Measurements from ENCODE around the gene ZNF594. TPM values are rescaled to one million over a fixed set of nuclear protein-coding genes. Genes with fewer than 3 reads are reported as not detected.
"Not testable (repeated sequence)": the region's sequence is repeated elsewhere in the genome, so short reads cannot be mapped to it uniquely, and the experiment has no call there.

Gene ZNF594
- total RNA-seq, 1 donor from 2014 or later: 4.7 TPM

GRCh38 chr17:5234645-5235576 is 43.2 kb upstream of the ZNF594 start, which contains the start of gene SCIMP:
Gene SCIMP (minus strand): TSS chr17:5234860. CDS start chr17:5234755, 105 bp downstream.
- no peaks in the 10 kb centered on the region for H3K27me3 Mint-ChIP-seq (ENCODE audit: low read depth)
- H3K36me3 Mint-ChIP-seq (ENCODE audit: low read depth): peaks cover 3% of the 10 kb centered on the region
- H3K9me3 Mint-ChIP-seq (ENCODE audit: low read depth): peaks cover 3% of the 10 kb centered on the region
- no peak within 1 kb of the TSS for H3K4me3 Mint-ChIP-seq (ENCODE audit: unreplicated experiment)
- no peak within 1 kb of the TSS for H3K27ac Mint-ChIP-seq (ENCODE audit: unreplicated experiment)
- no peak for DNase-seq (ENCODE audit: low spot score)
- TF ChIP-seq CTCF (IDR thresholded peaks at IDR 0.05): no peak
- no peaks in the 10 kb centered on the region for H3K4me1 Mint-ChIP-seq (ENCODE audit: low read depth)

GRCh38 chr17:5233492-5233891 is 41.8 kb upstream of the ZNF594 start:
- H3K36me3 Mint-ChIP-seq (ENCODE audit: low read depth); H3K27ac Mint-ChIP-seq (ENCODE audit: unreplicated experiment); H3K4me3 Mint-ChIP-seq (ENCODE audit: unreplicated experiment); DNase-seq (ENCODE audit: low spot score); H3K9me3 Mint-ChIP-seq (ENCODE audit: low read depth); H3K27me3 Mint-ChIP-seq (ENCODE audit: low read depth); H3K4me1 Mint-ChIP-seq (ENCODE audit: low read depth): not testable (repeated sequence)

GRCh38 chr17:5226940-5227878 is 35.5 kb upstream of the ZNF594 start:
- Mint-ChIP-seq H3K36me3 (ENCODE audit: low read depth) (peaks cover 1% of the 10 kb centered on the region), H3K4me1 (ENCODE audit: low read depth) (no peaks in the 10 kb centered on the region), H3K27ac (ENCODE audit: unreplicated experiment) (no peak overlapping the region), H3K9me3 (ENCODE audit: low read depth) (no peaks in the 10 kb centered on the region), H3K4me3 (ENCODE audit: unreplicated experiment) (no peak overlapping the region), H3K27me3 (ENCODE audit: low read depth) (no peaks in the 10 kb centered on the region)
- no peak for TF ChIP-seq CTCF (IDR thresholded peaks at IDR 0.05)
- no peak for DNase-seq (ENCODE audit: low spot score)

- H3K36me3 Mint-ChIP-seq (ENCODE audit: low read depth): peaks cover 1% of the 10 kb centered on the region
- DNase-seq (ENCODE audit: low spot score): no peak
- no peaks in the 10 kb centered on the region for H3K27me3 Mint-ChIP-seq (ENCODE audit: low read depth)
- no peak overlapping the region for H3K4me3 Mint-ChIP-seq (ENCODE audit: unreplicated experiment)
- no peak for TF ChIP-seq CTCF (IDR thresholded peaks at IDR 0.05)
- peaks cover 5% of the 10 kb centered on the region for H3K4me1 Mint-ChIP-seq (ENCODE audit: low read depth)
- no peaks in the 10 kb centered on the region for H3K9me3 Mint-ChIP-seq (ENCODE audit: low read depth)
- no peak overlapping the region for H3K27ac Mint-ChIP-seq (ENCODE audit: unreplicated experiment)
Observed at GRCh38 chr17:5225668-5226457, 34.2 kb upstream of the ZNF594 start.

GRCh38 chr17:5221912-5222311 is 30.2 kb upstream of the ZNF594 start:
- not testable (repeated sequence) for H3K9me3 Mint-ChIP-seq (ENCODE audit: low read depth); H3K4me3 Mint-ChIP-seq (ENCODE audit: unreplicated experiment)

More at GRCh38 chr17:5221912-5222311, 30.2 kb upstream of the ZNF594 start:
- H3K4me1 Mint-ChIP-seq (ENCODE audit: low read depth); H3K27me3 Mint-ChIP-seq (ENCODE audit: low read depth); H3K27ac Mint-ChIP-seq (ENCODE audit: unreplicated experiment); DNase-seq (ENCODE audit: low spot score); H3K36me3 Mint-ChIP-seq (ENCODE audit: low read depth): not testable (repeated sequence)

Measured in chondrocyte (in vitro differentiated cells).